NCI-H2029 treated with DMSO at 0.1 percent for 48 hours (cell line): Measurements from ENCODE around the gene DCAF5.
"Not testable (repeated sequence)": the region's sequence is repeated elsewhere in the genome, so short reads cannot be mapped to it uniquely, and the experiment has no call there.

Experiments
- DNase-seq: peaks from one replicate; lab custom pipeline; 2025; lab: John Stamatoyannopoulos, UW

DCAF5 gene, protein sequence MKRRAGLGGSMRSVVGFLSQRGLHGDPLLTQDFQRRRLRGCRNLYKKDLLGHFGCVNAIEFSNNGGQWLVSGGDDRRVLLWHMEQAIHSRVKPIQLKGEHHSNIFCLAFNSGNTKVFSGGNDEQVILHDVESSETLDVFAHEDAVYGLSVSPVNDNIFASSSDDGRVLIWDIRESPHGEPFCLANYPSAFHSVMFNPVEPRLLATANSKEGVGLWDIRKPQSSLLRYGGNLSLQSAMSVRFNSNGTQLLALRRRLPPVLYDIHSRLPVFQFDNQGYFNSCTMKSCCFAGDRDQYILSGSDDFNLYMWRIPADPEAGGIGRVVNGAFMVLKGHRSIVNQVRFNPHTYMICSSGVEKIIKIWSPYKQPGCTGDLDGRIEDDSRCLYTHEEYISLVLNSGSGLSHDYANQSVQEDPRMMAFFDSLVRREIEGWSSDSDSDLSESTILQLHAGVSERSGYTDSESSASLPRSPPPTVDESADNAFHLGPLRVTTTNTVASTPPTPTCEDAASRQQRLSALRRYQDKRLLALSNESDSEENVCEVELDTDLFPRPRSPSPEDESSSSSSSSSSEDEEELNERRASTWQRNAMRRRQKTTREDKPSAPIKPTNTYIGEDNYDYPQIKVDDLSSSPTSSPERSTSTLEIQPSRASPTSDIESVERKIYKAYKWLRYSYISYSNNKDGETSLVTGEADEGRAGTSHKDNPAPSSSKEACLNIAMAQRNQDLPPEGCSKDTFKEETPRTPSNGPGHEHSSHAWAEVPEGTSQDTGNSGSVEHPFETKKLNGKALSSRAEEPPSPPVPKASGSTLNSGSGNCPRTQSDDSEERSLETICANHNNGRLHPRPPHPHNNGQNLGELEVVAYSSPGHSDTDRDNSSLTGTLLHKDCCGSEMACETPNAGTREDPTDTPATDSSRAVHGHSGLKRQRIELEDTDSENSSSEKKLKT

DNA sequence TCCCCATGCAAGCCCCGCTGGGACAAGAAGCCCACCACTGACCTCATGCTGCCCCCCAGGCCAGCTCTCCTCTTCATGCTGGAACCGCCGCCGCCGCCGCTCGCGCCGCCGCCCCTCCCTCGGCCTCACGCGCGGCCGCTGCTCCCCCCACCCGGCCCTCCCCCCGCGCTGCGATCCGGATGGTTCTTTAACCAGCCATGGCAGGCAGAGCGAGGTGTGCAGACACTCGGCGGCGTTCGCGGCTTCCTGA is at the start of gene DCAF5:
DCAF5 (minus strand) TSS at position 218 of the 250 bp plus-strand sequence; CDS start at position 77, 141 bp downstream.
- DNase-seq: peak; percentile 27

DNA sequence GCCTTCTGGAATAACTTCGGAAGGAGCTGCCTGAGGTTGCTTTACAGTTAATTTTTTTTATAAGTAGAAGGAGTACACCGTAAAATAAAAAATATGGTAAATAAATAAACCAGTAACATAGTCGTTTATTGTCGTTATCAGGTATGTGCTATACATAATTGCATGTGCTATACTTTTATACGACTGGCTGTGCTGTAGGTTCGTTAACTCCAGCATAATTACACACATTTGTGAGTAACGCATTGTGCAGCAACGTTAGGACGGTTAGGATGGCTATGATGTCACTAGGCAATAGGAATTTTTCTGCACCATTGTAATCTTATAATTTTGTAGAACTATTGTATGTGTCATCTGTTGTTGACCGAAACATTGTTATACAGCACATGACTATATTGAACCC is 46.9 kb upstream of the DCAF5 start:
- DNase-seq: no peak

DNA sequence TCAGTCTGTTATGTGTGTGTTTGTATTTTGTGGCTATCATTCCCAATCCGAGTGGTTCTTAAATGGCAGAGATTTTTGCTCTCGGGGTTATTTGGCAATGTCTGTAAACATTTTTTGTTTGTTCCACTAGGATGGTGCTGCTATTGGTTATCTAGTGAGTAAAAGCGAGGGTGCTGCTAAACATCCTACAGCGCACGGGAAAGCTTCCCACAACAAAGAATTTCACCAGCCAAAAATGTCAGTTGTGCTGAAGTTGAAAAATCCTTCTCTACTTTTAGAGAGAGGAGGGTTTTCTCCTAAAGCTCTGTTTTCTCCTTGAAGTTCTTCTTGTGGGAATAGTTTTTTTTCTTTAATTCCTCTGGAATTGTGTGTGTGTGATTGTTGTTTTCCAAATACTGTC is 40.8 kb upstream of the DCAF5 start:
- DNase-seq: no peak

DNA sequence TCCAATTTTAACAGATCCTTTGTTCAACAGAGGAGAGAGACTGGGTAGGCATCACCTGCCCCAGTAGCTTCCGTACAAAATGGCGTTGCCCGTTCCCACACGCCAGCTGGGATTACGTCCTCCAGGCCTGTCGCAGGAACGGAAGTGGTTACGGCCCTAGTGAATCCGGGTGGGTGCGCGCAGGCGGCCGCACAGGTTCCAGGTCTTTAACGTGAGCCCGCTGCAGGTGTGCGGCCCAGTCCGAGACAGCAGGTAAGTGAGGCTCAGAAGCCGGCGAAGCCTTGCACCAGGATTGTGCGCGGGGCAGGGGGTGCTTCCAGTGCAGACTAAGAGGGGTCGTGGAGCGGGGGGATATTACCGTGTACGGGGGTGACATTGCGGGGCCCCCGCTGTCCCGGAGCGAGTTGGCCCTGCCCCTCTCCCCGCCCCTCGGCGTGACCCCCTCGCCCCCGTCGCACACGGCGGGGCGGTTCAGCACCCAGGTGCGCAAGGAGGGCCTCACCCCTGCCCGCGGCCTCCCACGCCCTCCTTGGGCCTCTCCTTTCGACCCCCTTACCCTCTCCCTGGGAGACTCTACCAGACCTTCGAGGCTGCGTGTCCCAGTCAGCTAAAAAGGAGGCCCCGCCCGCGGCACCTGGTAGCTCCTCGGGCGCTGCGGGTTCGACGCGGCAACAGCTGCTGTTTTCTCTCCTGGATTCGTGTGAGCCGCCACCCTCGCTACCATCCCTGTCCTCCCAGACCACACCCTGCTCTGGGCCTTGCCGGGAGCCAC is 38.6 kb upstream of the DCAF5 start, which contains the start of gene EXD2:
EXD2 (plus strand) TSS at position 159 of the 772 bp plus-strand sequence. CDS start 17,973 bp downstream, outside the sequence.
- DNase-seq: peak; percentile 56

DNA sequence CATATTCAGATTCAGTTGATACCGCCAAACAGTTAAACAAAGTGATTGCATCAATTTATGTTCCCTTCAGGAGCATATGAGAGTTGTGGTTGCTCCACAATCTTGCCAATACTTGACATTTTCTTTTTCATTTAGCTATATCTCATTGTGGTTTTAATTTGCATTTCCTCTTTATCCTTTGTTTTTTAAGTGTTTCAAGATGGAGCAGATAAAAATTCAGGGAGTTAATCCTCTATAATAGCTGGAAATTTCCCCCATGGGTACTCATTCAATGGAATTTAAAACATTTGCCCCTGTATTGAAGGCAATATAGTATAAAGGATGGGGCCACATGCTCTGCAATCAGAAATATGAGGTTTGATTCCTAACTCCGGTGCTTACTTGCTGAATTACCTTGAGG is 37.3 kb upstream of the DCAF5 start:
- DNase-seq: no peak

DNA sequence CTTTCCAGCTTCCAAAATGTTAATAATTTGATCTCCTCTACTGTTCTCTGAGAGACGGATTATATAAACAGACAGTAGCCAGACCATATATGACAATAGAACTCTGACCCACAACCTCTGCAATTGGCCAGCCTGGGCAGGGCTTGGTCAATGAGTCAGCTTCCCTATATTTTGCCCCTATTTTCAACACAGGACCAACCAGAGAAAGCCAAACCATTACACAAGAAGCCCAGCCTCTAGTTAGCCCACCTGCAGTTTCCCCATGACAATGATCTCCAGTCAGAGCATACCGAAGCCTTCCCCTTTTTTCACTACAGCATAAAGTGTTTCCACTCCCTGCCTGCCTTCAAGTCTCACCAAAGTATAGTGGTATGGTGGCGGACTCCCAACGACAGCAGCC is 30.8 kb upstream of the DCAF5 start:
- DNase-seq: no peak

DNA sequence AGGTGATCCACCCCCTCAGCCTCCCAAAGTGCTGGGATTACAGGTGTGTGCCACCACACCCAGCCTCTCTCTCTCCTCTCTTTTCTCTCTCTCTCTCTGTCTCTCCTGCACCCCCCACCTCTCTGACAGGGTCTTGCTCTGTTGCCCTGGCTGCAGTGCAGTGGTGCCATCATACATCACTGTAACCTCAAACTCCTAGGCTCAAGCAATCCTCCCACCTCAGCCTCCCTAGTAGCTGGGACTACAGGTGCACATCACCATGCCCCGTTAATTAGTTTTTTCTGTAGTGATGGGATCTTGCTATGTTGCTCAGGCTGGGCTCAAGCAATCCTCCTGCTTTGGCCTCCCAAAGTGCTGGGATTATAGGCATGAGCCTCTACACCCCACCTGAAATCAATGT is 29.7 kb upstream of the DCAF5 start:
- not testable (repeated sequence) for DNase-seq

DNA sequence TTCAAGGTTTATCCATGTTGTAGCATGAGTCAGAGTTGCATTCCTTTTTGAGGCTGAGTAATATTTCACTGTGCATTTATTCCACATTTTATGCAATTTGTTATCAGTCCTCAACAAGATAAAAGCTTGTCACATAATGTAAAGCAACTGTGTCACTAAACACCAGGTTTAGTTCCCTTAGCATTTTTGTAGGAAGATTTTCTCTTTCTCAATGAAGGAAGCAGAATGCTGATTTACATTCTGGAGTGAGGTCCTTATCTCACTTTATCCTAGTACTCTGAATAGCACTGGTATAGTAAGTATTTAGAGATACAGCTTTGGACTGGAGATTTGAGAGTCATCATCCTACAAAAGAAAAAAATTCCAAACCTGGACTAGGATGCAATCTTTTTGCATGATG is 28.6 kb upstream of the DCAF5 start:
- no peak for DNase-seq

DNA sequence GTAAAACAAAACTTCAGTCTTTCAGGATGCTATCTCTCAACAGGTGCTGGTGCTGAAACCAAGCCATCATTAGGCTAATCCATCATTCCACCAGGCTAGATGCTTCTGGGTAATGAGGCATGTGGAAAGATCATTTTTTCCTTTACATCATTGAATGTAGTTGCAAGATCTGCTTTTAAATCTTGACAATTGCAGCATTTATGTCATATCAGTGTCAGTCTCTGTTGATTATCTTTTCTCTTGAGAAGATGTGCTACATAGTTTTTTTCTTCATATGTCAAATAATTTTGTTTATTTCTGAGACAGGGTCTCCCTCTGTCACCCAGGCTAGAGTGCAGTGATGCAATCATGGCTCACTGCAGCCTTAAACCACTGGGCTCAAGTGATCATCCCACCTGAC is 22.2 kb upstream of the DCAF5 start:
- DNase-seq: no peak

DNA sequence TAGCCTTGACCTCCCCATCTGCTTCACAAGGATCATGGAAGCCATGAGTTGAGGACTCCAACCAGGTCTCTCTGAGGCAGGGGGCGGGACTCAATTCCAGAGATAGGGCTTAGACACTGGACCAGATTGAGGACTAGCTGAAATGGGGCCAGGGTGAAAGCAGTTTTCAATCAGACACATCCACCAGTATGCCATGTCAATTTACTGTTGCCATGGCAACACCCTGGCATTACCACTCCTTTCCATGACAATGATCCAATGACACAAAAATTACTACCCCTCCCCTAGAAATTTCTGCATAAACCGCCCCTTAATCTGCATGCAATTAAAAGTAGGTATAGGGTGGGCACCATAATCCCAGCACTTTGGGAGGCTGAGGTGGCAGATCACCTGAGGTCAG is 18.6 kb upstream of the DCAF5 start:
- no peak for DNase-seq

DNA sequence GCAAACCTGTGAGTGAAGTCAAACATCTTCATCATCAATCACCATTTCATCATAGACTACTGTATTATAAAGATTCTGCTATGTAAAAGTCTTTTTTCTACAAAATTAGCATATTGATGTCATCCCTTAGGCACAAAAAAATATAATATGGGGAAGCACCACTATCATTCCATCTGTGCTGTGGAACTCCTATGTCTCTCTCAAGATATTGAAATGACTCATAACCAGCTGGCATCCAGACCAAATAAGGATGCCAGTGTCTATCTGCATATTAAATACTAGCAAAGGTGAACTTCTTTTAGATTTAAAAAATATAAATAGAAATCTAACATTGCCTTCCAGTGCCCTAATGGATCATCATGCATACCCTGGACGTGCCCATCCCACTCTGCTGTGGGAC is 17.9 kb upstream of the DCAF5 start:
- no peak for DNase-seq

DNA sequence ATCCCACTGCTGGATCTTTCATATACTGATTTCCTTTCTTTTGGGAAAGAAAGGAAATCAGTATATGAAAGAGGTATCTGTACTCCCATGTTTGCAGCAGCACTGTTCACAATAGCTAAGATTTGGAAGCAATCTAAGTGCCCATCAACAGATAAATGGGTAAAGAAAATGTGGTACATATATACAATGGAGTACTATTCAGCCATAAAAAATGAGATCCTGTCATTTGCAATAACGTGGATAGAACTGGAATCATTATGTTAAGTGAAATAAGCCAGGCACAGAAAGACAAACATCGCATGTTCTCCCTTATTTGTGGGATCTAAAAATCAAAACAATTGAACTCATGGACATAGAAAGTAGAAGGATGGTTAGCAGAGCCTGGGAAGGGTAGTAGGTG is 12.9 kb upstream of the DCAF5 start:
- DNase-seq: not testable (repeated sequence)

DNA sequence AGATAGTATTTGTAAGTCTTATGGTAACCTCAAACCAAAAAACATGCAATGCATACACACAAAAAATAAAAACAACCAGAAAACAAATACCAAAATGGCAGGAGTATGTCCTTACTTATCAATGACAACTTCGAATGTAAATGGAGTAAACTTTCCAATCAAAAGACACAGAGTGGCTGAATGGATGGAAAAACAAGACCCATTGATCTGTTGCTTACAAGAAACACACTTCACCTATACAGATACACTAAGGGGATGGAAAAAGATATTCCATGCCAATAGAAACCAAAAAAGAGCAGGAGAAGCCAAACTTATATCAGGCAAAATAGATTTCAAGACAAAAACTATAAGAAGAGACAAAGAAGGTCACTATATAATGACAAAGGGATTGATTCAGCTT is 8.7 kb upstream of the DCAF5 start:
- DNase-seq: no peak

DNA sequence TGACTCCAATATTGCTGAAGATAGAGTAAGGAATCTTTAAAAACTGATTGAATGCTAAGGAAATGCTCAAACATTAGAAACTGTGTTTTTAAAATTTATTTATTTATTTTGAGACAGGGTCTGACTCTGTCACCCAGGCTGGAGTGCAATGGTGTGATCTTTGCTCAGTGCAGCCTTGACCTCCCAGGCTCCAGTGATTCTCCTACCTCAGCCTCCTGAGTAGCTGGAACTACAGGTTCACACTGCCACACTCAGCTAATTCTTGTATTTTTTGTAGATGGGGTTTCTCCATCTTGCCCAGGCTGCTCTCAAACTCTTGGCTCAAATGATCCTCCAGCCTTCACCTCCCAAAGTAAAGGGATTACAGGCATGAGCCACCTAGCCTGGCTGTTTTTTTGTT is 3.3 kb upstream of the DCAF5 start:
- no peak for DNase-seq

DNA sequence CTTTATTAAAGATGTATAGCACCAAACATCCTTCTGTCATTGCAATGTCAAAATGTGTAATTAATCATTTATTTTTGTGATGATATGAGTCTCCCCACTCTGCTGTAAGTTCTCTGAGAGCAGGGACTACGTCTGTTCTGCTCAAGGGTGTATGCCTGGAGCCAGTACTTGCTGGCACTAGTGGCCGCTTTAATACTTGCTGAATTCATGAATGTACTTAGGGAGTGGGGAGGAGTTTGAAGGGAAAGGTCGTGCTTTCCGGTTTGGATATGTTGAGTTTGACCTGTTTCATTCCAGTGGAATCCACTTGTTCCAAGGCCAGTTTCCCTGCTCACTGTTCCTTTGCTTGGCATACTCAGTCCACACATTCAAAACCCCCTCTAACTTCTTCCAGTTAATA is 1.9 kb upstream of the DCAF5 start:
- no peak for DNase-seq

DNA sequence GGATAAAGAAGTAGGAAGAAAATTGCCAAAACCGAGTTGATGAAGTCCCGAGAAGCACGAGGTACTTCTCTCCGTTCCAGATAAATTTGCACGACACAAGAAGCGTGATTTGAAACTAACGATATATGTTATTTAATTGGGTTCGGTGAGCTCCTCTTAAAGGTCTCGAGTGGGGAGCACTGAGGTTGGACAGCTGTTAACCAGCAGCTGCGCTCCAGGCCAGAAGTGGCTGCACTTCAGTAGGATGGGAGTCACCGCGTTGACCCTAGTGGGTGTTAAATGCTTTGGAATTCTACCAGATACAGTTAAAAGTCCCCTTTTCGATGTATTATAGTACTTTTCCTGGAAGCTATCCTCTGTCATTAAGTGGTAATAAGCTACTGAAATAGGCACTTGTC is 953 bp upstream of the DCAF5 start:
- no peak for DNase-seq

DNA sequence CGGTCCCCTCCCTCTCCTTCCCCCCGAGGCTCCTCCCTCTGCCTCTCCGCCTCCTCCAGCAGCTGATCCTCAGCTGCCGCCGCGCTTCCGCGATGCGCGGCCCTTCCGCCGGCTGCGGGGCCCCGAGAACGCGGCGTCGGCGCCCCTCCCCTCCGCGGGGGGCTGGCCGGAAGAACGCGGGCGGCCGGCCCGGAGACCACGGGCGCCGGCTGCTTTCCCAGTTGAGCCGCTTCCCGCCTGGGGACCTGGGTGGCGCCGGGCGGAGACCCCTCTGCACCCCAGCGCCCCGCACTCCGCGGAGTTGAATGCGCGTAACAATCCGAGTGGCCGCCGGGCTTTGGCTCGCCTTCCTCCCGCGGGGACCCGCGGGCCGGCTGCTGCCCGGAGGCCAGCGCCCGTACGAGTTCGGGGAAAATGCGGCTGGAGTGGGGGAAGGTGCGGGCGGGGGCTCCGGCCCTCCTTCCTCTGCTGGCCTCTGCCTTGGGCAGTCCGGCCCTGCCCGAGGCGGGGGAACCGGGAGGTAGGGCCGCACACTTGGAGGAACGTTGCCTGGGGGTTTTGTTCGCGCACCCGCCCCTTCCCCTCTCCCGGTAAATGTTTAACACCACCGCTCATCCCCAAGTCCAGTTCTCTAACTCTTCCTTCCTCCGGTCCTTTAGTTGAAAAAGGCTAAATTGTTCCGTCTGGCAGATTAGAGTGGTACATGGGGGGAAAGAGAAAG is 393 bp upstream of the DCAF5 start:
- DNase-seq: no peak

DNA sequence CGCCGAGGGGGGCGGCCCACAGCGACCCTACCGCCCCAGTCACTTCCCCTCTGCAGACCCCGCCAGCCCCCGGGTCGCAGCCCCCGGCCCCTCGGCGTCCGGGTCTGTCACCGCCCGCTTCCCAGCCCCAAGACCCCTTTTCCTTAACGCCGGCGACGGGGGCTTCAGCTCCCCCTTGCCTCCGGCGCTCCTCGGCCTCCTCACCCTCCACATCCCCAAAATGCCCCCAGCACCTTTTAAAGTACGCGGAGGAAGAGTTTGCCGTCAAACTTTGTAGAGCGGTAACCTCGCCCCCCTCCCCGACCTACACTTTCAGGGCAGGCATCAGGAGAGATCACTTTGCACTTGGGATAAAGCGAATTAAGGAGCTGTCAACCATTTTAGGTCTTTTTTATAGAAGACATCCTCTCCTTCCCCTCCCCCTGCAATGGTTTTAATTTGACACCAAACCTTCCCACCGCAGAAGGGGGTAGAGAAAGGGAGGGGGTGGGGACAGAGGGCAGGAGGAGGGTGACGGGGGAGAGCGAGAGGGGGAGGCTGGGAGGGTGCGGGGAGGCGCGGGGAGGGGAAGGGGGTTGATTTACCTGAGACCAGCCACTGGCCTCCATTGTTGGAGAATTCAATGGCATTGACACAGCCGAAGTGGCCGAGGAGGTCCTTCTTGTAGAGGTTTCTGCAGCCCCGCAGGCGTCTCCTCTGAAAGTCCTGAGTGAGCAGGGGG is 578 bp downstream of the DCAF5 start:
- no peak for DNase-seq

DNA sequence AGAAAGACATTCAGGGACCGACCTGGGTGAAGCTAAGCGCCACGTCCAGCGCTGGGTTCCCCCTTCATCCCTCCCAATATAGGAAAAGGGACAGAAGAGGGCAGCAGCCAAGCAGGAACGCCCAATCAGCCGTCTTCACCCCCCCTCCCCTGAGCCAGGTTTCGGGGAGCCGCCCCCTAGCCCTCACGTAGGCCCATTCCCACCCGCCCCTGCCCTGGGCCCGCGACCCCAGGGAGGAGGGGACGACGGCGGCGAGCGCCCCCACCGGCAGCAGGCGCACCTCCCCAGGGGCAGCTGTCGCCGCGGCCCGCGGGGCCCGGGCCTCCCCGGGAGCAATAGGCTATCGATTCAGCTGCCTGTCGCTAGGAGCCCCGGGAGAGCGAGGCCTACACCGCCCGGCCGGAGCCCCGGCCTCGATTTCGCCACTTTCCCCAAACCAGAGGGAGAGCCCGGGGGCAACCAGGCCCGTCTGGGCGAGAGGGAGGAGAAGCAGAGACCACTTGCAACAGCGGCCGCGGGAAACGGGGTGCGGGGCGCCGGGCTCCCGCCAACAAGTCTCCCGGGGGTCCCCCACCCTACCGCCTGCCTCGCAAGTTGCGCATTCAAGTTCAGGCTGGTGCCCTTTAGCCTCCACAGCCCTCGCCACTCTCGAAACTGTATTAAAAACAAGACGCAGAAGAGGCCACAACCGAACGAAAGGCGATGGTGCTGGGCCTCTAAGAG is 1.3 kb downstream of the DCAF5 start:
- no peak for DNase-seq

DNA sequence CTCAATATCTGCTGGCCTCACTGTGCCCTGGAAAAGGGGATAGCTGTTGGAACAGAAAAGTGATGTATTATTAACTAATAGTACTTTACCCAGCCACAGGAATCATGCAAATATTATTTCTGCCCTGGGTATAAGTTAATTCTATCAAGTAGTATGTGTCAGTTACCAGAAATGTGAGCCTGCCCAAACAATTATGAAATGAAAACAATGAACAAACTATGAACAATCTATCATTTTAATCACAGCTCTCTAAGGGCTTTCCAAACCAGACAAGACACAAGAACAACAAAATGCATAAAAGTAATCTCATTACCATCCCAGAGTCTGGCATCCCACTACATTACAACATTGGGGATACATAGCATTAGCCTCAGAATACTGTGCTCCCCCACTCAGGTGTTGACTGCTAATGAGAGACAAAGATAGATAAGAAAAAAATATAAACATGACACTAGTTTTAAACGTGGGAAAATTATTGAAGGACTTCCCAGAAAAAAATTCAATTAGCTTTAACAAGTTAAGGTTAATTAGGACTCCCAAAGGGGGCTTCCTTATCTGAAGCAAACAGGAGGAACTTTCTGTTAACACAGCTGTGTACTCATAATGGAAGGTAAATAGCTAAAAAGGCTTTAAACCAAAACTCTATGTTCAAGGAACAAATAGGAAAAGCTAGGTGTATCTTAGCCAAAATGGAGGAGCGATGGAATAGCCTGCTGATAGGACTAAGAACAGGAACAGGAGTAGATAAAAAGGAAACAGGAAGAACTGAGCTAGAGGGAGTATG is 3.3 kb downstream of the DCAF5 start:
- DNase-seq: no peak
